PC-3 (cell line): ENCODE measurements around the gene STAT5B. TPM values are rescaled to one million over a fixed set of nuclear protein-coding genes. Genes with fewer than 3 reads are reported as not detected.
"Not testable (repeated sequence)": the region's sequence is repeated elsewhere in the genome, so short reads cannot be mapped to it uniquely, and the experiment has no call there.

Source experiments
- ATAC-seq: fragments of 200-7000 bp; cut with Tn5 transposase; 2 replicates; pipeline ENCODE4 v1.9.1; 2020; ENCODE audit warnings: mild to moderate bottlenecking, moderate library complexity
- BruUV-seq: library from RNA; stranded (reverse); fragments of 400-500 nt; replicated peaks from 2 replicates; lab custom pipeline; 2021; lab: Mats Ljungman, UMichigan
- CTCF ChIA-PET: fragments of 300-600 bp; sonication (Branson Sonifier 250); formaldehyde crosslinking; loops from one replicate; lab custom pipeline; 2022; ENCODE audit warnings: antibody characterized with exemption; lab: Charles Lee
- POLR2A ChIA-PET: fragments of 300-600 bp; sonication (Branson Sonifier 250); formaldehyde crosslinking; loops from one replicate; lab custom pipeline; 2022; ENCODE audit warnings: antibody characterized with exemption; ENCODE audit not compliant: unreplicated experiment; lab: Charles Lee
- DNase-seq: peaks from one replicate; pipeline ENCODE4 v3.0.0-alpha.2; 2015
- H2AFZ ChIP-seq: fragments of 300-600 bp; sonication (generic); 2 replicates; pipeline ENCODE4 v1.6.0; 2016; ENCODE audit warnings: antibody characterized with exemption, low read length
- H3F3A ChIP-seq: fragments of 300-600 bp; sonication (generic); one replicate; pipeline ENCODE4 v1.6.0; 2017; ENCODE audit warnings: antibody characterized with exemption, low read length, control low read depth, mild to moderate bottlenecking; ENCODE audit not compliant: unreplicated experiment
- H3K27ac ChIP-seq: fragments of 300-600 bp; sonication (generic); 2 replicates; pipeline ENCODE4 v1.5.1; 2016; ENCODE audit warnings: mild to moderate bottlenecking, low read length
- H3K27me3 ChIP-seq: fragments of 300-600 bp; sonication (generic); 2 replicates; pipeline ENCODE4 v1.6.1; 2016; ENCODE audit warnings: low read length, mixed read lengths
- H3K36me3 ChIP-seq: fragments of 300-600 bp; sonication (generic); 2 replicates; pipeline ENCODE4 v1.6.1; 2016; ENCODE audit warnings: low read depth, mixed run types, low read length, mixed read lengths
- H3K4me1 ChIP-seq: fragments of 300-600 bp; sonication (generic); 2 replicates; pipeline ENCODE4 v1.5.1; 2016; ENCODE audit warnings: low read length; ENCODE audit not compliant: insufficient read depth
- H3K4me2 ChIP-seq: fragments of 300-600 bp; sonication (generic); 2 replicates; pipeline ENCODE4 v1.6.0; 2016; ENCODE audit warnings: low read length
- H3K4me3 ChIP-seq: fragments of 300-600 bp; sonication (generic); 2 replicates; pipeline ENCODE4 v1.5.1; 2016; ENCODE audit warnings: mild to moderate bottlenecking, low read length, mixed read lengths
- H3K79me2 ChIP-seq: fragments of 300-600 bp; sonication (generic); 2 replicates; pipeline ENCODE4 v1.6.1; 2017; ENCODE audit warnings: low read length, mixed read lengths
- H3K9ac ChIP-seq: fragments of 300-600 bp; sonication (generic); 2 replicates; pipeline ENCODE4 v1.6.0; 2016; ENCODE audit warnings: mild to moderate bottlenecking, low read length
- H3K9me2 ChIP-seq: fragments of 300-600 bp; sonication (generic); replicated peaks from 2 replicates; pipeline ENCODE4 v1.6.1; 2016; ENCODE audit warnings: mixed run types, low read length, mixed read lengths
- H3K9me3 ChIP-seq: fragments of 300-600 bp; sonication (generic); 2 replicates; pipeline ENCODE4 v1.6.1; 2016; ENCODE audit warnings: low read length, mixed read lengths
- H4K20me1 ChIP-seq: fragments of 300-600 bp; sonication (generic); 2 replicates; pipeline ENCODE4 v1.6.1; 2016; ENCODE audit warnings: low read length, mixed read lengths
- EZH2 ChIP-seq: fragments of 300-600 bp; sonication (generic); IDR thresholded peaks from one replicate; pipeline ENCODE4 v1.6.1; 2017; ENCODE audit warnings: antibody characterized with exemption, mild to moderate bottlenecking, low read length; ENCODE audit not compliant: unreplicated experiment
- EZH2phosphoT487 ChIP-seq: fragments of 300-600 bp; sonication (generic); IDR thresholded peaks from 2 replicates; pipeline ENCODE4 v1.6.1; 2018; ENCODE audit warnings: mild to moderate bottlenecking, antibody characterized with exemption, low read length, borderline replicate concordance
- intact Hi-C: fragments of 100-400 bp; cut with micrococcal nuclease; formaldehyde crosslinking; loops from 2 replicates; pipeline ENCODE4 v1.9.0; 2023
- total RNA-seq: library from RNA; depleted of rRNA; stranded (reverse); fragments of >200 nt; gene quantifications from 2 replicates; pipeline ENCODE4 v1.2.3, GENCODE V29; 2014
- TF ChIP-seq, protein P1 (sequence below): fragments of 300-600 bp; sonication (generic); conservative IDR thresholded peaks from 2 replicates; pipeline ENCODE4 v1.5.1; 2017; ENCODE audit warnings: antibody characterized with exemption, low read depth, mild to moderate bottlenecking, low read length

Gene STAT5B
- total RNA-seq, 1 experiment from 2014 or later = not detected

DNA sequence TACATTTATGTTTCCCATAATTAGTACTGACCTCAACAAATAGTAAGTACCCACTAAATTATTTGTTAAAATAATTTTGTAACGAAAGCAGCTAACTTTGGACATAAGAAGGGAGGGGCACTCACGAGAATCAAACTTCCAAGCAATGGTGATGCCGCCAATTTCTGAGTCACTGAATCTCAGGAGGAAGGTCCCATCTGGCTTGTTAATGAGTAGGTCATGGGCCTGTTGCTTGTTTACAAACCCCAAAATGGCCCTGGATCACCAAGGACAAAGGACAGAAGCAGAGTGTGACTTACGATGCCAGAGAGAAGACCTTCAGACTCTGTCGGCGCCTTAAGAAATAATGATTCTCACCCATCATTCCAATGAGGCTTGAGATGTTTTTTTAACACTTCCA is 66.1 kb downstream of the STAT5B start:
- Histone ChIP-seq H3K9me3 (no peaks in the 10 kb centered on the region), H3K36me3 (no peaks in the 10 kb centered on the region), H3K9me2 (no peaks in the 10 kb centered on the region), H3K9ac (no peak overlapping the region), H3K4me2 (no peak overlapping the region), H3K4me1 (no peaks in the 10 kb centered on the region), H3K4me3 (no peak overlapping the region), H3F3A (no peaks in the 10 kb centered on the region), H3K27me3 (no peaks in the 10 kb centered on the region), H2AFZ (no peak overlapping the region), H3K27ac (no peak overlapping the region), H4K20me1 (no peaks in the 10 kb centered on the region), H3K79me2 (no peaks in the 10 kb centered on the region)
- ChIA-PET CTCF (no interaction called here), POLR2A (no interaction called here)
- no peak for TF ChIP-seq EZH2
- TF ChIP-seq EZH2phosphoT487 = no peak
- TF ChIP-seq, protein P1, sequence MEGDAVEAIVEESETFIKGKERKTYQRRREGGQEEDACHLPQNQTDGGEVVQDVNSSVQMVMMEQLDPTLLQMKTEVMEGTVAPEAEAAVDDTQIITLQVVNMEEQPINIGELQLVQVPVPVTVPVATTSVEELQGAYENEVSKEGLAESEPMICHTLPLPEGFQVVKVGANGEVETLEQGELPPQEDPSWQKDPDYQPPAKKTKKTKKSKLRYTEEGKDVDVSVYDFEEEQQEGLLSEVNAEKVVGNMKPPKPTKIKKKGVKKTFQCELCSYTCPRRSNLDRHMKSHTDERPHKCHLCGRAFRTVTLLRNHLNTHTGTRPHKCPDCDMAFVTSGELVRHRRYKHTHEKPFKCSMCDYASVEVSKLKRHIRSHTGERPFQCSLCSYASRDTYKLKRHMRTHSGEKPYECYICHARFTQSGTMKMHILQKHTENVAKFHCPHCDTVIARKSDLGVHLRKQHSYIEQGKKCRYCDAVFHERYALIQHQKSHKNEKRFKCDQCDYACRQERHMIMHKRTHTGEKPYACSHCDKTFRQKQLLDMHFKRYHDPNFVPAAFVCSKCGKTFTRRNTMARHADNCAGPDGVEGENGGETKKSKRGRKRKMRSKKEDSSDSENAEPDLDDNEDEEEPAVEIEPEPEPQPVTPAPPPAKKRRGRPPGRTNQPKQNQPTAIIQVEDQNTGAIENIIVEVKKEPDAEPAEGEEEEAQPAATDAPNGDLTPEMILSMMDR = no peak
- DNase-seq = no peak
- intact Hi-C loops = no loop called here
- no TSS peak for BruUV-seq
- no peak for ATAC-seq

DNA sequence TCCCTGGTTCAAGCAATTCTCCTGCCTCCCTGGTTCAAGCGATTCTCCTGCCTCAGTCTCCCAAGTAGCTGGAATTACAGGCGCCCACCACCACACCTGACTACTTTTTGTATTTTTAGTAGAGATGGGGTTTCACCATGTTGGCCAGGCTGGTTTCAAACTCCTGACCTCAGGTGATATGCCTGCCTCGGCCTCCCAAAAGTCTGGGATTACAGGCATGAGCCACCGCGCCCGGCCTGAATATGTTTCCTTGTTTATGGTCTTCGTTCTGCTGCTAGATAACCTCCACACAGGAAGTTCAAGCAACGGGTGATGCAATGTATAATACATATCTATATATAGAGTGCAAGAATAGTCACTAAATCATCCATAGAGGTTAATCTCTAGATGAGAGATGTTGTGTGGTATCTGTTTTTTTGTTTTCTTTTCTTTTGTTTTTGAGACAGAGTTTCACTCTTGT is 70.0 kb downstream of the STAT5B start:
- H3K9ac ChIP-seq, H3F3A ChIP-seq, H3K9me3 ChIP-seq, BruUV-seq, POLR2A ChIA-PET, CTCF ChIA-PET, H3K27ac ChIP-seq, DNase-seq, H2AFZ ChIP-seq, H3K27me3 ChIP-seq, ATAC-seq, intact Hi-C loops, H3K4me3 ChIP-seq, H3K79me2 ChIP-seq, H3K9me2 ChIP-seq, H4K20me1 ChIP-seq, H3K4me2 ChIP-seq, H3K36me3 ChIP-seq, H3K4me1 ChIP-seq: not testable (repeated sequence)

DNA sequence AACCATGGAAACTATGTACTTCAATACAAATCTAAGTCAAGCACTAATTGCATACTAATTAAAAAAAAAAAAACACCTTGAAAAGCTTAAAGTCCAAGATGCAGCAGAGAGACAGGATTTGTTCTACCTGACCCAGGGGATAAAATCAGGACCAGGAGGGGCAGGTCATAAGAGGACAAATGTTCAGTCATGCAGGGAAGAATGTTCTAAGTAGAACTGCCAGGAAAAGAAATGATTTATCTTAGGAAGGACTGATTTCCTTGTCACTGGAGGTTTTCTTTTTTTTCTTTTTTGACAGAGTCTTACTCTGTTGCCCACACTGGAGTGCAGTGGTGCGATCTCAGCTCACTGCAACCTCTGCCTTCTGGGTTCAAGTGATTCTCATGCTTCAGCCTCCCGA is 72.8 kb downstream of the STAT5B start:
- Histone ChIP-seq H2AFZ (no peak overlapping the region), H4K20me1 (no peaks in the 10 kb centered on the region), H3K4me1 (no peaks in the 10 kb centered on the region), H3K79me2 (no peaks in the 10 kb centered on the region), H3K4me3 (no peak overlapping the region), H3K9me2 (no peaks in the 10 kb centered on the region), H3K36me3 (no peaks in the 10 kb centered on the region), H3K9me3 (no peaks in the 10 kb centered on the region), H3F3A (no peaks in the 10 kb centered on the region), H3K9ac (no peak overlapping the region), H3K27ac (no peak overlapping the region), H3K27me3 (no peaks in the 10 kb centered on the region), H3K4me2 (no peak overlapping the region)
- intact Hi-C loops = no loop called here
- ATAC-seq (no peak), DNase-seq (no peak)
- ChIA-PET POLR2A (no interaction called here), CTCF (no interaction called here)
- TF ChIP-seq, protein P1 = no peak
- no peak for TF ChIP-seq EZH2phosphoT487
- TF ChIP-seq EZH2 = no peak
- BruUV-seq = no TSS peak
